NCI-H345 (cell line): ENCODE results near the gene GRID2.

Experiments used
- DNase-seq: peaks from one replicate; lab custom pipeline; 2025; lab: John Stamatoyannopoulos, UW

GRID2 gene

GRCh38 chr4:92524131-92524530 lies 220.4 kb downstream of the GRID2 start:
- no peak for DNase-seq

GRCh38 chr4:92528541-92528940 lies 224.8 kb downstream of the GRID2 start:
- no peak for DNase-seq

- DNase-seq = no peak
Measured at GRCh38 chr4:92529510-92529909, 225.7 kb downstream of the GRID2 start.

- DNase-seq = no peak
Measured at GRCh38 chr4:92535599-92535998, 231.8 kb downstream of the GRID2 start.

DNA sequence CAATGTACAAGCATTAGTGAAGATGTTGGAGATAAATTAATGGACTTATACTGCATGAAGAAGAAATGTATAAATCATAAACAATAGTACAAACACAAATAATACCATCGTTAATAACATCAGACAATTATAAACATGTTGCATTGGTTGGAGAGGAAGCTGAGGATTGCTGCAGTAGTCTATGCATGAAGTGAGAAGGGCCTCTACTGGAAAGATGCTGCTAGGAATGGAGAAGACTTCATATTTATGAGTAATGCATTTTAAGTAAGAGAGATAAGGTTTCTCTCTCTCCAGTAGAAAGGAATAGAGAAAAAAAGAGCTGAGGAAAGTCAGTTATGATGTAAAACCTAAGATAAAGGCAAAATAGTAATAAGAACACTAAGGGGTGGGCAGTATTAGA lies 247.8 kb downstream of the GRID2 start:
- no peak for DNase-seq

- DNase-seq = no peak
Measured at GRCh38 chr4:92566269-92566668, 262.5 kb downstream of the GRID2 start.

GRCh38 chr4:92580816-92581215 lies 277.1 kb downstream of the GRID2 start:
- DNase-seq = no peak

DNA sequence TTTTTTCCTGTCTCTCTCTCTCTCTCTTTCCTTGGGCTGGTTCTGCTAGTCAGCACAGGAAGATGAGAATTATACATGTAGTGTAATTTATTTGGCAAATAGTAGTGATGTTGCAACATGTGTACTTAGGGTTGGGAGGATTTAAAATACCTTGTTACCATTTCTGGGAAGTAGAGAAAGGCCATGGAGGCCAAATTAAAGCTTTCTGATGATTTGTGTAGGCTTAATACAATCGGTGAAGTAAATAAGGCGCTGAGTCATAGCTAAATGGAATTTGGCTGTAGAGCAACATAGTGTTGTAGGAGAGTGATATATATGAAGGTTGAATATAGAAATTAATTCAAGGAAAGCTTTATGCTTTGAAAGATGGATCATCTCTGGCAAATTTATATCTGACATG lies 295.3 kb downstream of the GRID2 start:
- no peak for DNase-seq

GRCh38 chr4:92600638-92601037 lies 296.9 kb downstream of the GRID2 start:
- no peak for DNase-seq

DNA sequence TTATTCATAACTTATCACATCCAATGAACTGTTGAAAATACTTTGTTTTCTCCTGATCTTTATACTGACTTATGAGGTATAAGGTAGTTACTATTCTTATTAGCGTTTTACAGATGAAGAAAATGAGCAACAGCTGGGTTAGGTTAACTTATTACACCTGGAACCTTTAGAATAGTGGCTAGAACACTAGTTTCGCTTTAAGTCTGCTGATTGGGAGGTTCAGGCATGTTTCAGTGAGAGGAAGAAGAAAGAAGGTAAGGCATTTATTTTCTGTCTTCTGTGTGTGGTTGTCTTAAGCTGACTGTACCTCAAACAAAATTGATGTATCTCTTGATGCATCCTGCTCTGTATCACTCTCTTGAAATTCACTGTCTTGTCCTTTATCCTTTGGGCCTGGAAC lies 302.5 kb downstream of the GRID2 start:
- no peak for DNase-seq

DNA sequence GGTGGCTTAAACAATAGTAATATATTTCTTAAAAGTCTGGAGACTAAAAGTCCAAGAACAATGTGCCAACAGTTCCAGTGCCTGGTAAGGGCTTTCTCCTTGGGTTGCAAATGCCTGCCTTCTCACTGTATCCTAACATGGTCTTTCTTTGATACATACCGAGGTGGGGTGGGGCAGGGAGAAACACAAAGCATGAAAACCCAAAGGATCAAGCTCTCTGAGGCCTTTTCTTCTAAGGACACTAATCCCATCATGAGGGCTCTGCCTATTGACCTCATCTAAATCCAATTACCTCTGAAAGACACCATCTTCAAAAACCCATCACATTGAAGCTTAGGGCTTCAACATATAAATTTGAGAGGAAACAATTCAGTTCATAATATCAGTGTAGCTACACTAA lies 311.3 kb downstream of the GRID2 start:
- no peak for DNase-seq

GRCh38 chr4:92618968-92619367 lies 315.2 kb downstream of the GRID2 start:
- DNase-seq = no peak

DNA sequence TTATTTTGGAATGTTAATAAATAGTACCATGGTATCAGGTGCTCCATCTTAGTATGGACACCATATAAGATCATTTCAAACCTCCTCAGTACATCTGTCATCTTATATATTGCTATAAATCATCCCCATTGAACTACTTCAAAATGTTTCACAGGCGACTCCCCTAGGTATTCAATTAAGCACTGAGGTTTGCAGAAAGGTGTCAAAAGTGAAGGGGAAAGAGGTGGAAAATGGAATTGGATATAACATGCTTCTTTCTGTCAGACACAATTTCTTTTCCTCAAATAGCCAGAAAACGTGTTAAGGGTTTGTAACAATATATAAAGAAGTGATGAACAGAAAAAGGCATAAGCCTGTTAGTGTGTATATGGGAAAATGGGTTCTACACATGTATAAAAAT lies 325.5 kb downstream of the GRID2 start:
- DNase-seq = no peak

DNA sequence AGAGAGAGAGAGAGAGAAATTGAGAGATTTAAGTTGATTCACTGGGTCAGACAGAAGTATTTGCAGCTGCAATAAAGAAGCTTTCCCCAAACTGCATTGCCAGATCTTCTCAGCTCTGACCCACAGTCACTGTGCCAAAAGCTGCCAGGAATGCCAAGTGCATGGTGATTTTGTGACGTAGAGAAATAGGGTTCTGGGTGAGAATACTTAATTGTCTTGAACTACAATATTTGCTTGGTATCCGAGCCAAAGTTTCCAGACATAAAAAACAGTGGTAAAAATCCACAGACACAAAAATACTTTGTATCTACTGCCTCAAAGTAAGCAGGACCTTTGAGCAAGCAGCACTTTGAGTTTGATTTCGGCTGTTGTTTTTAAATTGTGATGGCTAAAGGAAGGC lies 331.1 kb downstream of the GRID2 start:
- DNase-seq = no peak

DNA sequence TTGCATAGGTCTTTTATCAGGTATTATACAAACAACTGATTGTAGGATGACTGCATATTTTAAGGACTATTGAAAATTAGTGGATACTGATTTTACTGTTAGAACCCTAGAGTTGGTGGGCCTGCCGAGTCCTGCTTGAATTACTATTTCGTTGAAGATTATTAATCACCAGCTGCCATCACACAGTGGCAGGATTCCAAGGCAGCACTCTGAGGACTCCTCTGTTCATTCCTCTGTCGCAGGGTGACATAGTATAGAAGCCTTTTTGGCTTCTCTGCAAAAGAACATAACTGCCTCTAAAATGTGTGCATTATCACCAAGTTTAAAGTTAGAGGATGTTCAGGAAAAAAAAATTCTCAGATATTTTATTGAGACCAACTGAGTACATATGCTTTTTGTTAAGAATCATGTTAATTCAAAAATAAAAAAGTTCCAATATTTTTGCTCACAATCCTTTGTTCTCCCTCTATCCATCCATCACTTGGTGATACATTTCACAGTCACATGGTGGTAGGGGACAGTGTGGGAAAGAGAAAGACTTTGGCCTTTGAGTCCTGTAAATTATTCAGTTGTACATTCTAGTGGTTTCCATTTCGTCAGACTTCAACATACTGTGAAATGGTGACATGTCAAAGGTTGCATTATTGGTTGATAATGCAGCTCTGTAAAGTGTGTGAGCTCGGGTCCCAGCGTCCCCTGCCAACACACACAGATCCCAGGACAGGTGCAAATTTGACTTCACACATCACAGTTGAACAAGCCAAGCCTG lies 332.5 kb downstream of the GRID2 start:
- DNase-seq = no peak

GRCh38 chr4:92641409-92641808 lies 337.6 kb downstream of the GRID2 start:
- DNase-seq = no peak

- no peak for DNase-seq
Measured at GRCh38 chr4:92646826-92647225, 343.1 kb downstream of the GRID2 start.

DNA sequence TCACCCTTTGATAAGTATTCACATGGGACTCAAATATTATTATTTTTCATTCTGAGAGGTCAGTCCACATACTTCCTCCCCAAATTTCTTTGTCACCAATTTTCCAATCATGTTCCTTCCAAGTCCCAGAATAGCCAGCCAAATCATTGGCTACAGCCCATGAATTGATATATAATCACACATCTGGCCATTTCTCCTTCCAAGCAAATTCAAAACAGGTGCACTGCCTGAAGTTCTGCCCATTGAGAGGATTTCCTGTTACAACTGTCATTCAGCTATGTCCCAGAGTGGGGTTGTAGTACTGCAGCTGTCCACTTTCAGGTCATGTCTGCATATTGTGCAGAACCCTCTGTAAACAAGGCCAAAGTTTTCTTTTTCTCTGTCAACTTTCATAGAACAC lies 347.8 kb downstream of the GRID2 start:
- no peak for DNase-seq

- DNase-seq = no peak
Measured at GRCh38 chr4:92654084-92654483, 350.3 kb downstream of the GRID2 start.

DNA sequence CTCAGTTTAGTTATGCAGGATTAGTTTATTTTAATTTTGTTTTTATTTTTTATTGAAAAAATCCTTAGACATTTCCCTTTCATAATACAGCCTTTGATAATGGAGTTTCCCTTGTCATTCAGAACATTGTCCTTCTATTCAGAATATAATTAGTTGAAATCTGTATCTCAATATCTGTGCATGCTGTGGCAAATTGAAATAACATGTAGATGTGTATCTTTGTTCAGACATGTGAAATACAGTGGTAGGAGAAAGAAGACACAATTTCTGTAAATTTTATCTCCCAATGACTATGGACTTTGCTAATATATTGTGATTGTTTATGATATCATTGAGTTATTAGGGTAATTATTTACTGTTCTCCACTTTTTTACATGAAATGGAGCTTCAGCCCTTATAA lies 353.9 kb downstream of the GRID2 start:
- no peak for DNase-seq

DNA sequence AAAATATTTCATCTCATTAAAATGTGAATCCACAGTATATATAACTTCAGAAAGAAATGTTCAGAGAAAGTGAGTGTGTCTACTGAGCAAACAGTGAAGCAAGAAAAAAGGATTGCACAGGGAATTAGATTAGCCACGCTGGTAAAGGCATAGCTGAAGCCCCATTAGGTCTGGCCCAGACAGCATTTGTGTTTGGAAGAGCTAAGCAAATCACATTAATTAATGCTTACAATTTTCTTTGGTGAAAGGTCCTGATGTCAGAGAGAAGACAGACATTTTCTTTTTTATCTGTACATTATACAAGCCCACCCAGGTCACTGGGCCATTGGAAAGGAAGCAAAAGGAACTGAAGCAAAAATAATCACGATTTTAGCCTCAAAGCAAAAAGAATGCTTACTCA lies 354.6 kb downstream of the GRID2 start:
- no peak for DNase-seq

GRCh38 chr4:92677805-92678204 lies 374.0 kb downstream of the GRID2 start:
- DNase-seq = no peak

DNA sequence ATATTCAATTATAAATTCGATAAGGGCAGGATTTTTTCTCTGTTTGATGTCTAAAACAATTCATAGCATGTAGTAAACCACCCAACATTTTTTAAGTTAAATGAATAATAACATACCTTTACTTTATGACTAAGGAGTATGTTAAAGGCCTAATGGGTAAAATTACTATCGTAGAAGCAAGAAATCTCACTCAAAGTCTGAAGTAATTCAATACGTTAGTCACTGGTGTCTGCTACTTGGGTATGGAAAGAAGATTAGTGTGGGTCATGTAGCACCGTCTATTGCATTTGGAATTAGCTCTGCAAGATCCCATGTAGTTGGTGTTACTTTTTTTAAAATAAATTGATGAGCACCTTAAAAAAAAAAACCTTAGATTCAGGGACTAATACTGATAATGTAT lies 374.5 kb downstream of the GRID2 start:
- no peak for DNase-seq

GRCh38 chr4:92679149-92679548 lies 375.4 kb downstream of the GRID2 start:
- DNase-seq = no peak
